Measurements from ENCODE around the gene PRLR.

- no peak for TF ChIP-seq POLR2A (IDR thresholded peaks at IDR 0.05)
- TF ChIP-seq, protein P1, sequence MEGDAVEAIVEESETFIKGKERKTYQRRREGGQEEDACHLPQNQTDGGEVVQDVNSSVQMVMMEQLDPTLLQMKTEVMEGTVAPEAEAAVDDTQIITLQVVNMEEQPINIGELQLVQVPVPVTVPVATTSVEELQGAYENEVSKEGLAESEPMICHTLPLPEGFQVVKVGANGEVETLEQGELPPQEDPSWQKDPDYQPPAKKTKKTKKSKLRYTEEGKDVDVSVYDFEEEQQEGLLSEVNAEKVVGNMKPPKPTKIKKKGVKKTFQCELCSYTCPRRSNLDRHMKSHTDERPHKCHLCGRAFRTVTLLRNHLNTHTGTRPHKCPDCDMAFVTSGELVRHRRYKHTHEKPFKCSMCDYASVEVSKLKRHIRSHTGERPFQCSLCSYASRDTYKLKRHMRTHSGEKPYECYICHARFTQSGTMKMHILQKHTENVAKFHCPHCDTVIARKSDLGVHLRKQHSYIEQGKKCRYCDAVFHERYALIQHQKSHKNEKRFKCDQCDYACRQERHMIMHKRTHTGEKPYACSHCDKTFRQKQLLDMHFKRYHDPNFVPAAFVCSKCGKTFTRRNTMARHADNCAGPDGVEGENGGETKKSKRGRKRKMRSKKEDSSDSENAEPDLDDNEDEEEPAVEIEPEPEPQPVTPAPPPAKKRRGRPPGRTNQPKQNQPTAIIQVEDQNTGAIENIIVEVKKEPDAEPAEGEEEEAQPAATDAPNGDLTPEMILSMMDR (IDR thresholded peaks at IDR 0.05), result no peak
Measured at GRCh38 chr5:35060236-35060635, 170.1 kb downstream of the PRLR start.

All from body of pancreas (tissue), 4 donors.